Measurements from ENCODE around the gene MATCAP1. TPM values are rescaled to one million over a fixed set of nuclear protein-coding genes. Genes with fewer than 3 reads are reported as not detected.

The MATCAP1 gene
- total RNA-seq, 2 experiments from 2014 or later = 9.7 to 10.6 TPM

DNA sequence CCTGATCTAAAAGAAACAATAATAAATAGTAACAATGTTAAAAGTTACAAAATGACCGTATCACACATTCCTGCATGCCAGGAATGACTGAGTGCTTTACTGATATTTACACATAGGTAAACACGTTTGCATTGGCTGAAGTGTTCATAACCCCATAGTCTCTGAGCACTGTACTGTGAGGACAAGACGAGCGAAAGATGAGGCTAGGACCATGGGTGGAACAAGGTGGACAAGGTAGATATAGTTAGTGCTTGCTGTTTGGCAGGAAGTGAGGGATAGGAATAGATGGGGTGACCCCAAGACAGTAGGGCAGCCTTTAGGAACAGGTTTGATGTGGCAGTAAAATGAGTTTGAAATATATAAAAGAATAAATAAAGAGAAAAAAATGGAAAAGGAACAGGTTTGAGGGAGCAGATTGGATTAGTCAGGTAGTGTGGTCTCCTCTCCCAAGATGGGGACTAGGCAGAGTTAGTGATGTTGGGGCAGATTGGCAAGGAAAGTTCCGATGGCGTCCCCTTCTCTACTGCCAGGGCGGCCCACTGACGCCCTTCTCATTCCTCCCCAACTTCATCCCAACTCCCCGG is 7.7 kb upstream of the MATCAP1 start:
- Histone ChIP-seq H3K9me3 (ENCODE audit: control insufficient read depth in 1 of 2, insufficient read depth in 1 of 2, low read length in 2 of 2) (no peaks in the 10 kb centered on the region), H3K27ac (ENCODE audit: low read depth in 1 of 2, low read length in 2 of 2) (peak overlapping the region in 1 of 2 donors; percentile 69), H3K27me3 (ENCODE audit: control insufficient read depth in 1 of 2, insufficient read depth in 2 of 2, low read length in 2 of 2) (no peaks in the 10 kb centered on the region), H3K4me1 (ENCODE audit: insufficient read depth, low read length) (peaks cover 51% of the 10 kb centered on the region), H3K36me3 (ENCODE audit: insufficient read depth, low read length) (peaks cover 37% of the 10 kb centered on the region), H3K4me3 (ENCODE audit: low read length) (peak overlapping the region; percentile 95)
- Mint-ChIP-seq H3K4me3 (peak overlapping the region; percentile 92), H3K27me3 (no peaks in the 10 kb centered on the region), H3K4me1 (ENCODE audit: low read depth) (peaks cover 38% of the 10 kb centered on the region), H3K9me3 (no peaks in the 10 kb centered on the region), H3K27ac (peak overlapping the region; percentile 87), H3K36me3 (ENCODE audit: low read depth) (peaks cover 40% of the 10 kb centered on the region)
- TF ChIP-seq CTCF (IDR thresholded peaks at IDR 0.05) = no peak
- POLR2A ChIA-PET = interaction anchor here (1.1 to 1.6 kb wide), 2 partner anchors 36 to 44 kb away, joined by 3 to 9 read pairs; partner anchors contain the start of gene TMEM208
- no peak for ATAC-seq (ENCODE audit: poor library complexity)
- intact Hi-C loops (cut with DNase I, micrococcal nuclease) = loop anchor here in 1 of 2 experiments (5.0 kb wide), 1 partner anchor 259 kb away; the partner anchor contains the start of gene CIAO2B
- no peak for DNase-seq
- CTCF ChIA-PET = interaction anchor here (1.1 kb wide), 1 partner anchor 53 kb away, joined by 3 read pairs; no protein-coding TSS in a partner anchor

- no peak for ATAC-seq (ENCODE audit: poor library complexity)
- DNase-seq = no peak
- Histone ChIP-seq H3K4me1 (ENCODE audit: insufficient read depth, low read length) (peaks cover 46% of the 10 kb centered on the region), H3K36me3 (ENCODE audit: insufficient read depth, low read length) (peaks cover 29% of the 10 kb centered on the region), H3K27me3 (ENCODE audit: control insufficient read depth in 1 of 2, insufficient read depth in 2 of 2, low read length in 2 of 2) (no peaks in the 10 kb centered on the region), H3K27ac (ENCODE audit: low read depth in 1 of 2, low read length in 2 of 2) (no peak overlapping the region), H3K4me3 (ENCODE audit: low read length) (no peak overlapping the region), H3K9me3 (ENCODE audit: control insufficient read depth in 1 of 2, insufficient read depth in 1 of 2, low read length in 2 of 2) (no peaks in the 10 kb centered on the region)
- no peak overlapping the region for H3K27ac Mint-ChIP-seq
- CTCF ChIA-PET = no interaction called here
- peak overlapping the region; percentile 42 for H3K4me3 Mint-ChIP-seq
- no peak for TF ChIP-seq CTCF (IDR thresholded peaks at IDR 0.05)
- H3K27me3 Mint-ChIP-seq = no peaks in the 10 kb centered on the region
- POLR2A ChIA-PET = no interaction called here
- peaks cover 33% of the 10 kb centered on the region for H3K4me1 Mint-ChIP-seq (ENCODE audit: low read depth)
- no peaks in the 10 kb centered on the region for H3K9me3 Mint-ChIP-seq
- H3K36me3 Mint-ChIP-seq (ENCODE audit: low read depth) = peaks cover 32% of the 10 kb centered on the region
- intact Hi-C loops (cut with DNase I, micrococcal nuclease) = loop anchor here in 1 of 2 experiments (5.0 kb wide), 1 partner anchor 258 kb away; the partner anchor contains the start of gene CIAO2B
These were observed 7.0 kb upstream of the MATCAP1 start for GRCh38 chr16:67190448-67191399.

GRCh38 chr16:67190041-67190440 is 6.3 kb upstream of the MATCAP1 start, which contains the start of gene EXOC3L1:
Gene EXOC3L1 (minus strand): TSS chr16:67190136. CDS start chr16:67189676, 460 bp downstream.
- Histone ChIP-seq H3K4me3 (ENCODE audit: low read length) (no peak within 1 kb of the TSS), H3K9me3 (ENCODE audit: control insufficient read depth in 1 of 2, insufficient read depth in 1 of 2, low read length in 2 of 2) (no peaks in the 10 kb centered on the region), H3K4me1 (ENCODE audit: insufficient read depth, low read length) (peaks cover 46% of the 10 kb centered on the region), H3K27ac (ENCODE audit: low read depth in 1 of 2, low read length in 2 of 2) (no peak within 1 kb of the TSS), H3K36me3 (ENCODE audit: insufficient read depth, low read length) (peaks cover 22% of the 10 kb centered on the region), H3K27me3 (ENCODE audit: control insufficient read depth in 1 of 2, insufficient read depth in 2 of 2, low read length in 2 of 2) (no peaks in the 10 kb centered on the region)
- DNase-seq (no peak), ATAC-seq (ENCODE audit: poor library complexity) (no peak)
- H3K9me3 Mint-ChIP-seq = no peaks in the 10 kb centered on the region
- H3K4me1 Mint-ChIP-seq (ENCODE audit: low read depth) = peaks cover 38% of the 10 kb centered on the region
- peaks cover 25% of the 10 kb centered on the region for H3K36me3 Mint-ChIP-seq (ENCODE audit: low read depth)
- H3K27ac Mint-ChIP-seq = no peak within 1 kb of the TSS
- ChIA-PET CTCF (interaction anchor here (1.0 kb wide), 1 partner anchor 35 kb away, joined by 3 read pairs; no protein-coding TSS in a partner anchor), POLR2A (no interaction called here)
- H3K27me3 Mint-ChIP-seq = no peaks in the 10 kb centered on the region
- intact Hi-C loops (cut with DNase I, micrococcal nuclease) = loop anchor here in 1 of 2 experiments (5.0 kb wide), 1 partner anchor 258 kb away; the partner anchor contains the start of gene CIAO2B
- TF ChIP-seq CTCF (IDR thresholded peaks at IDR 0.05) = no peak
- H3K4me3 Mint-ChIP-seq = peak within 1 kb of the TSS; percentile 42

All from CD4-positive, alpha-beta T cell (primary cell).